Chondrocyte (in vitro differentiated cells): Measurements from ENCODE around the gene RTP5. TPM values are rescaled to one million over a fixed set of nuclear protein-coding genes. Genes with fewer than 3 reads are reported as not detected.

Experiments
- DNase-seq: peaks from one replicate; pipeline ENCODE4 v3.0.0; 2021; ENCODE audit warnings: mixed read lengths, low spot score
- H3K27ac Mint-ChIP-seq: one replicate; pipeline ENCODE4 v1.8.0; 2021; ENCODE audit warnings: mild to moderate bottlenecking, moderate library complexity, mixed read lengths; ENCODE audit not compliant: unreplicated experiment
- H3K27me3 Mint-ChIP-seq: 2 replicates; pipeline ENCODE4 v1.8.0; 2021; ENCODE audit warnings: low read depth, mixed read lengths
- H3K36me3 Mint-ChIP-seq: 2 replicates; pipeline ENCODE4 v1.8.0; 2021; ENCODE audit warnings: low read depth, mixed read lengths
- H3K4me1 Mint-ChIP-seq: 2 replicates; pipeline ENCODE4 v1.8.0; 2021; ENCODE audit warnings: low read depth, mild to moderate bottlenecking, mixed read lengths
- H3K4me3 Mint-ChIP-seq: one replicate; pipeline ENCODE4 v1.8.0; 2021; ENCODE audit warnings: mild to moderate bottlenecking, moderate library complexity, mixed read lengths; ENCODE audit not compliant: unreplicated experiment
- H3K9me3 Mint-ChIP-seq: 2 replicates; pipeline ENCODE4 v1.8.0; 2021; ENCODE audit warnings: low read depth, mixed read lengths
- CTCF ChIP-seq: fragments of 200-600 bp; sonication (generic); IDR thresholded peaks from 2 replicates; pipeline ENCODE4 v1.5.0; 2021; ENCODE audit warnings: antibody characterized with exemption, mild to moderate bottlenecking, moderate library complexity
- total RNA-seq: library from RNA; stranded (reverse); gene quantifications from 3 replicates; pipeline ENCODE4 v1.2.1, GENCODE V29; 2021

RTP5 gene
- total RNA-seq, 1 donor from 2014 or later: not detected

DNA sequence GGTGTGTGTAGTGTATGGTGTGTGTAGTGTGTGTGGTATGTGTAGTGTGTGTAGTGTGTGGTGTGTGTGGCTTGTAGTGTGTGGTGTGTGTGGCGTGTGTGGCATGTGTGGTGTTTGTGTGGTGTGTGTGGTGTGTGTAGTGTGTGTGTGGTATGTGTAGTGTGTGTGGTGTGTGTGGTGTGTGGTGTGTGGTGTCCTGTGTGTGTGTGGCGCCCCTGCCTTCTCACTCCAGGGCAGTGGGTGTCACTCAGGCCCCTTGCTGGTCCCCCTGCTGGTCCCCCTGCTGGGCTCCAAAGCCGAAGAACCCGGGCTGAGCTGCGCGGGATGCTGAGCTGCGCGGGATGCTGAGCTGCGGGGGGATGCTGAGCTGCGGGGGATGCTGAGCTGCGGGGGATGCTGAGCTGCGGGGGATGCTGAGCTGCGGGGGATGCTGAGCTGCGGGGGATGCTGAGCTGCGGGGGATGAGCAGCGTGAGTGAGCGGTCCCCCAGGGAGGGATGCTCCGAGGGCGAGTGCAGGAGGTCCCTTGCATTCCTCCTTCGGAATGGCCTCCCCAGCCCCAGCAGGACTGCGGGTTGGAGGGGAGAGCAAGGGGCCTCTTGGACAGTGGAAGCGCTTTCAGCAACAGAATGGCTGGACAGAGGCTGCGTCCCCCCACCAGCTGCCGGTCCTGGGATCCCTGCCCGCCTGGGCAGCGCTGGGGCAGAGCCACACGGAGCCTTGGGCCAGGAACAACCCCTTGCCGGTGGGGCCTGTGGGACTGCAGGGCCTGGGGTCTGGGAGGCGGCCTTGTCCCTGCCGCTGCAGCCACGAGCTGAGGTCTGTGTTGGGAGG lies 3.4 kb upstream of the RTP5 start:
- H3K27ac Mint-ChIP-seq: no peak overlapping the region
- no peak overlapping the region for H3K4me3 Mint-ChIP-seq
- TF ChIP-seq CTCF: no peak
- peaks cover 28% of the 10 kb centered on the region for H3K27me3 Mint-ChIP-seq
- no peaks in the 10 kb centered on the region for H3K4me1 Mint-ChIP-seq
- H3K9me3 Mint-ChIP-seq: no peaks in the 10 kb centered on the region
- DNase-seq: peak; percentile 84
- H3K36me3 Mint-ChIP-seq: no peaks in the 10 kb centered on the region

GRCh38 chr2:241866790-241867645 lies 2.5 kb upstream of the RTP5 start:
- Mint-ChIP-seq H3K4me3 (no peak overlapping the region), H3K27ac (no peak overlapping the region)

DNA sequence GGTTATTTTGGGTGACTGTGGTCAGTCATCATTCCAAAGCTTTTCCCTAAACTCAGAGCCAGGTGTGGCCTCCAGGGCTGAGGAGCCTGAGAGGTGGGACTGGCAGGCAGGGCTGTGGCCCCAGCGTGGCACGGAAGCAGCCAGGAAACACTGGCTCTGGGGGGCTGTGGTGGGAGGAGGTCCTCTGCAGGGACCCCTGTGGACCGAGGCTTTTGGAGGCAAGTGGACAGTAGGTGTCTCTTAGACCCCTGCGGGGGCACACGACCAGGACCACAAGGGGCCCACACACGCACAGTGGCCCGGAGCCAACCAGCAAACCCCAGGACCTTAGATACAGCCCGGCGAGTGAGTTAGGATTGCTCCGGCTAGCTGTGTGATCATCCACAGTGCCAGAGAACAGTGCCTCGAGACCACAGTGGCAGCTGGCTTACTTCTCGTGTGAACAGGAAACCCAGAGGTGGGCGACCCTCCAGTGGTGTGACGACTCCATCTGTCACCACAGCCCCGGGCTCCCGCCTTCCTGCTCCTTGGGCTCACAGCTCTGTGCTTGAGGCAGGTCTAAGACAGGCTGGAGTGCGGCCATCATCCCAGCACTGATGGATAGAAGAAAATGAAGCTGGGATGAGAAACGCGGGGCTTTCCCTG lies 1.6 kb upstream of the RTP5 start:
- Mint-ChIP-seq H3K4me3 (no peak overlapping the region), H3K9me3 (no peaks in the 10 kb centered on the region), H3K36me3 (no peaks in the 10 kb centered on the region), H3K4me1 (no peaks in the 10 kb centered on the region), H3K27me3 (peaks cover 28% of the 10 kb centered on the region), H3K27ac (no peak overlapping the region)
- peak; percentile 87 for DNase-seq
- no peak for TF ChIP-seq CTCF

More at GRCh38 chr2:241866790-241867645, 2.5 kb upstream of the RTP5 start:
- Mint-ChIP-seq H3K4me1 (no peaks in the 10 kb centered on the region), H3K36me3 (no peaks in the 10 kb centered on the region), H3K9me3 (no peaks in the 10 kb centered on the region), H3K27me3 (peaks cover 26% of the 10 kb centered on the region)
- no peak for TF ChIP-seq CTCF
- peak; percentile 84 for DNase-seq

GRCh38 chr2:241868661-241869081 lies 858 bp upstream of the RTP5 start:
- H3K27ac Mint-ChIP-seq: no peak overlapping the region
- no peaks in the 10 kb centered on the region for H3K9me3 Mint-ChIP-seq
- no peaks in the 10 kb centered on the region for H3K4me1 Mint-ChIP-seq
- peaks cover 28% of the 10 kb centered on the region for H3K27me3 Mint-ChIP-seq
- no peak overlapping the region for H3K4me3 Mint-ChIP-seq
- DNase-seq: peak; percentile 56
- TF ChIP-seq CTCF: no peak
- H3K36me3 Mint-ChIP-seq: no peaks in the 10 kb centered on the region

GRCh38 chr2:241870081-241870541 lies 582 bp downstream of the RTP5 start:
- no peak for TF ChIP-seq CTCF
- DNase-seq: peak; percentile 92
- Mint-ChIP-seq H3K27ac (no peak overlapping the region), H3K36me3 (no peaks in the 10 kb centered on the region), H3K4me1 (no peaks in the 10 kb centered on the region), H3K27me3 (peaks cover 17% of the 10 kb centered on the region), H3K9me3 (no peaks in the 10 kb centered on the region), H3K4me3 (no peak overlapping the region)
